ENCODE results near the gene HLA-DMB.

The HLA-DMB gene

GRCh38 chr6:32905078-32905477 is 35.8 kb downstream of the HLA-DMB start:
- DNase-seq: no peak

GRCh38 chr6:32903952-32904351 is 36.9 kb downstream of the HLA-DMB start:
- DNase-seq: no peak

- no peak for DNase-seq
These were observed 45.9 kb downstream of the HLA-DMB start for GRCh38 chr6:32895006-32895345.

GRCh38 chr6:32894085-32895005 is 46.5 kb downstream of the HLA-DMB start:
- DNase-seq: peak; percentile 95

- peak; percentile 17 for DNase-seq
These were observed 50.0 kb downstream of the HLA-DMB start for GRCh38 chr6:32890831-32891230.

GRCh38 chr6:32889533-32889932 is 51.3 kb downstream of the HLA-DMB start:
- DNase-seq: no peak

- DNase-seq: no peak
These were observed 52.3 kb downstream of the HLA-DMB start for GRCh38 chr6:32888576-32888975.

GRCh38 chr6:32887616-32888015 is 53.2 kb downstream of the HLA-DMB start:
- no peak for DNase-seq

- no peak for DNase-seq
These were observed 54.0 kb downstream of the HLA-DMB start for GRCh38 chr6:32886681-32887383.

GRCh38 chr6:32885698-32886286 is 55.0 kb downstream of the HLA-DMB start:
- DNase-seq: peak; percentile 94
